Mesothelial cell of epicardium (in vitro differentiated cells): ENCODE results near the gene KRTAP9-8. TPM values are rescaled to one million over a fixed set of nuclear protein-coding genes. Genes with fewer than 3 reads are reported as not detected.
"Not testable (repeated sequence)": the region's sequence is repeated elsewhere in the genome, so short reads cannot be mapped to it uniquely, and the experiment has no call there.

Experiments
- DNase-seq, 2 experiments: peaks; one replicate each; pipeline ENCODE4 v3.0.0; 2021; ENCODE audit warnings: low spot score in 2 of 2; ENCODE audit not compliant: unreplicated experiment in 2 of 2
- H3K27ac Mint-ChIP-seq: 2 replicates; pipeline ENCODE4 v1.8.0; 2021; ENCODE audit warnings: mixed read lengths
- H3K27me3 Mint-ChIP-seq: 2 replicates; pipeline ENCODE4 v1.8.0; 2021; ENCODE audit warnings: low read depth, mixed read lengths
- H3K36me3 Mint-ChIP-seq: 2 replicates; pipeline ENCODE4 v1.8.0; 2021; ENCODE audit warnings: mixed read lengths
- H3K4me1 Mint-ChIP-seq: 2 replicates; pipeline ENCODE4 v1.8.0; 2021; ENCODE audit warnings: mixed read lengths
- H3K4me3 Mint-ChIP-seq: 2 replicates; pipeline ENCODE4 v1.8.0; 2021; ENCODE audit warnings: mild to moderate bottlenecking, moderate library complexity, mixed read lengths
- H3K9me3 Mint-ChIP-seq: 2 replicates; pipeline ENCODE4 v1.8.0; 2021; ENCODE audit warnings: mixed read lengths
- CTCF ChIP-seq: fragments of 200-600 bp; sonication (generic); IDR thresholded peaks from one replicate; pipeline ENCODE4 v1.5.0; 2021; ENCODE audit warnings: antibody characterized with exemption; ENCODE audit not compliant: unreplicated experiment
- total RNA-seq: library from RNA; stranded (reverse); gene quantifications from 3 replicates; pipeline ENCODE4 v1.2.1, GENCODE V29; 2021

The KRTAP9-8 gene
- total RNA-seq, 1 donor from 2014 or later = not detected

GRCh38 chr17:41256291-41256685 is 18.5 kb downstream of the KRTAP9-8 start:
- no peak for TF ChIP-seq CTCF
- H3K36me3 Mint-ChIP-seq = no peaks in the 10 kb centered on the region
- H3K27me3 Mint-ChIP-seq = peaks cover 52% of the 10 kb centered on the region
- H3K27ac Mint-ChIP-seq = no peak overlapping the region
- H3K4me1 Mint-ChIP-seq = peaks cover 7% of the 10 kb centered on the region
- no peak overlapping the region for H3K4me3 Mint-ChIP-seq
- no peak for DNase-seq
- no peaks in the 10 kb centered on the region for H3K9me3 Mint-ChIP-seq

GRCh38 chr17:41258406-41258805 is 20.6 kb downstream of the KRTAP9-8 start:
- H3K9me3 Mint-ChIP-seq = no peaks in the 10 kb centered on the region
- DNase-seq = no peak
- H3K4me1 Mint-ChIP-seq = no peaks in the 10 kb centered on the region
- TF ChIP-seq CTCF = no peak
- no peaks in the 10 kb centered on the region for H3K36me3 Mint-ChIP-seq
- H3K27ac Mint-ChIP-seq = no peak overlapping the region
- no peak overlapping the region for H3K4me3 Mint-ChIP-seq
- peaks cover 45% of the 10 kb centered on the region for H3K27me3 Mint-ChIP-seq

GRCh38 chr17:41263212-41263611 is 25.4 kb downstream of the KRTAP9-8 start:
- H3K36me3 Mint-ChIP-seq = no peaks in the 10 kb centered on the region
- H3K9me3 Mint-ChIP-seq = no peaks in the 10 kb centered on the region
- H3K27ac Mint-ChIP-seq = no peak overlapping the region
- peaks cover 22% of the 10 kb centered on the region for H3K27me3 Mint-ChIP-seq
- DNase-seq = no peak
- H3K4me3 Mint-ChIP-seq = no peak overlapping the region
- no peak for TF ChIP-seq CTCF
- no peaks in the 10 kb centered on the region for H3K4me1 Mint-ChIP-seq

GRCh38 chr17:41264599-41264998 is 26.8 kb downstream of the KRTAP9-8 start:
- no peak for DNase-seq
- no peak overlapping the region for H3K27ac Mint-ChIP-seq
- H3K9me3 Mint-ChIP-seq = no peaks in the 10 kb centered on the region
- no peak overlapping the region for H3K4me3 Mint-ChIP-seq
- peaks cover 19% of the 10 kb centered on the region for H3K27me3 Mint-ChIP-seq
- TF ChIP-seq CTCF = no peak
- no peaks in the 10 kb centered on the region for H3K4me1 Mint-ChIP-seq
- H3K36me3 Mint-ChIP-seq = no peaks in the 10 kb centered on the region

GRCh38 chr17:41265078-41265477 is 27.3 kb downstream of the KRTAP9-8 start, which contains the start of gene KRTAP9-6:
TSS of gene KRTAP9-6 (plus strand) at chr17:41265378. CDS start at chr17:41265378, 0 bp downstream.
- H3K27ac Mint-ChIP-seq = no peak within 1 kb of the TSS
- H3K4me3 Mint-ChIP-seq = no peak within 1 kb of the TSS
- peaks cover 19% of the 10 kb centered on the region for H3K27me3 Mint-ChIP-seq
- DNase-seq = no peak
- H3K36me3 Mint-ChIP-seq = no peaks in the 10 kb centered on the region
- H3K9me3 Mint-ChIP-seq = no peaks in the 10 kb centered on the region
- H3K4me1 Mint-ChIP-seq = no peaks in the 10 kb centered on the region
- no peak for TF ChIP-seq CTCF

- no peaks in the 10 kb centered on the region for H3K9me3 Mint-ChIP-seq
- TF ChIP-seq CTCF = no peak
- no peaks in the 10 kb centered on the region for H3K4me1 Mint-ChIP-seq
- H3K36me3 Mint-ChIP-seq = no peaks in the 10 kb centered on the region
- no peak overlapping the region for H3K27ac Mint-ChIP-seq
- H3K27me3 Mint-ChIP-seq = peaks cover 7% of the 10 kb centered on the region
- DNase-seq = no peak
- no peak overlapping the region for H3K4me3 Mint-ChIP-seq
Measured at GRCh38 chr17:41267711-41268110, 29.9 kb downstream of the KRTAP9-8 start.

GRCh38 chr17:41271323-41271722 is 33.5 kb downstream of the KRTAP9-8 start:
- H3K9me3 Mint-ChIP-seq, DNase-seq, H3K36me3 Mint-ChIP-seq, H3K4me3 Mint-ChIP-seq, H3K27me3 Mint-ChIP-seq, H3K4me1 Mint-ChIP-seq, H3K27ac Mint-ChIP-seq: not testable (repeated sequence)
